Neural progenitor cell (in vitro differentiated cells): ENCODE data around the gene KRT76. TPM values are rescaled to one million over a fixed set of nuclear protein-coding genes. Genes with fewer than 3 reads are reported as not detected.
"Not testable (repeated sequence)": the region's sequence is repeated elsewhere in the genome, so short reads cannot be mapped to it uniquely, and the experiment has no call there.

Experiments used
- DNase-seq: peaks from one replicate; pipeline ENCODE4 v3.0.0-alpha.2; 2016; ENCODE audit warnings: low spot score
- H2AFZ ChIP-seq: fragments of 200-600 bp; sonication (generic); replicated peaks from 2 replicates; pipeline ENCODE4 v1.6.1; 2016; ENCODE audit warnings: antibody characterized with exemption
- H3F3A ChIP-seq: fragments of 200-600 bp; sonication (generic); 2 replicates; pipeline ENCODE4 v1.6.1; 2016; ENCODE audit warnings: antibody characterized with exemption, low read depth
- H3K27ac ChIP-seq: fragments of 200-600 bp; sonication (generic); 2 replicates; pipeline ENCODE4 v1.5.1; 2016; ENCODE audit warnings: mild to moderate bottlenecking
- H3K27me3 ChIP-seq: fragments of 200-600 bp; sonication (generic); 2 replicates; pipeline ENCODE4 v1.6.1; 2016; ENCODE audit warnings: mild to moderate bottlenecking, moderate library complexity
- H3K36me3 ChIP-seq: fragments of 200-600 bp; sonication (generic); 2 replicates; pipeline ENCODE4 v1.5.1; 2016
- H3K4me1 ChIP-seq: fragments of 200-600 bp; sonication (generic); 2 replicates; pipeline ENCODE4 v1.6.1; 2016; ENCODE audit warnings: mixed run types
- H3K4me2 ChIP-seq: fragments of 200-600 bp; sonication (generic); 2 replicates; pipeline ENCODE4 v1.6.1; 2016
- H3K4me3 ChIP-seq: fragments of 200-600 bp; sonication (generic); 2 replicates; pipeline ENCODE4 v1.5.1; 2016
- H3K79me2 ChIP-seq: fragments of 200-600 bp; sonication (generic); 2 replicates; pipeline ENCODE4 v1.6.1; 2016; ENCODE audit warnings: low read depth
- H3K9ac ChIP-seq: fragments of 200-600 bp; sonication (generic); 2 replicates; pipeline ENCODE4 v1.6.1; 2016
- H3K9me3 ChIP-seq: fragments of 200-600 bp; sonication (generic); 2 replicates; pipeline ENCODE4 v1.5.1; 2016; ENCODE audit warnings: low read depth
- H4K20me1 ChIP-seq: fragments of 200-600 bp; sonication (generic); 2 replicates; pipeline ENCODE4 v1.6.1; 2016; ENCODE audit warnings: low read depth
- H3K27ac Mint-ChIP-seq: 3 replicates; pipeline ENCODE4 v1.8.0; 2021; ENCODE audit warnings: mixed read lengths
- H3K27me3 Mint-ChIP-seq: 2 replicates; pipeline ENCODE4 v1.8.0; 2022; ENCODE audit warnings: low read depth, mild to moderate bottlenecking, inconsistent platforms, moderate library complexity, mixed read lengths; ENCODE audit not compliant: insufficient read depth
- H3K36me3 Mint-ChIP-seq: 3 replicates; pipeline ENCODE4 v1.8.0; 2021; ENCODE audit warnings: mixed read lengths
- H3K4me1 Mint-ChIP-seq: 3 replicates; pipeline ENCODE4 v1.8.0; 2021; ENCODE audit warnings: mixed read lengths
- H3K4me3 Mint-ChIP-seq: 3 replicates; pipeline ENCODE4 v1.8.0; 2021; ENCODE audit warnings: mild to moderate bottlenecking, moderate library complexity, mixed read lengths
- H3K9me3 Mint-ChIP-seq: 3 replicates; pipeline ENCODE4 v1.8.0; 2020; ENCODE audit warnings: mixed read lengths
- CTCF ChIP-seq: fragments of 200-600 bp; sonication (generic); IDR thresholded peaks from 2 replicates; pipeline ENCODE4 v1.5.1; 2017; ENCODE audit warnings: antibody characterized with exemption, mild to moderate bottlenecking
- EZH2 ChIP-seq: fragments of 200-600 bp; sonication (generic); IDR thresholded peaks from 2 replicates; pipeline ENCODE4 v1.6.1; 2017; ENCODE audit warnings: antibody characterized with exemption, mild to moderate bottlenecking, moderate library complexity
- EZH2phosphoT487 ChIP-seq: fragments of 200-600 bp; sonication (generic); IDR thresholded peaks from 2 replicates; pipeline ENCODE4 v1.6.1; 2017; ENCODE audit warnings: antibody characterized with exemption
- total RNA-seq: library from RNA; depleted of rRNA; stranded (reverse); fragments of >200 nt; gene quantifications from 2 replicates; pipeline ENCODE4 v1.2.3, GENCODE V29; 2015; ENCODE audit warnings: low replicate concordance

The KRT76 gene
- total RNA-seq, 1 donor from 2014 or later: not detected

- no peak overlapping the region for H3K9ac ChIP-seq
- Mint-ChIP-seq H3K36me3 (no peaks in the 10 kb centered on the region), H3K27me3 (peaks cover 11% of the 10 kb centered on the region), H3K27ac (no peak overlapping the region), H3K4me3 (no peak overlapping the region), H3K9me3 (no peaks in the 10 kb centered on the region), H3K4me1 (no peaks in the 10 kb centered on the region)
- no peaks in the 10 kb centered on the region for H4K20me1 ChIP-seq
- DNase-seq: no peak
- no peak overlapping the region for H3K27ac ChIP-seq
- H3K36me3 ChIP-seq: no peaks in the 10 kb centered on the region
- no peaks in the 10 kb centered on the region for H3K4me1 ChIP-seq
- H2AFZ ChIP-seq: no peak overlapping the region
- no peaks in the 10 kb centered on the region for H3K79me2 ChIP-seq
- H3K9me3 ChIP-seq: no peaks in the 10 kb centered on the region
- H3K4me2 ChIP-seq: no peak overlapping the region
- H3K27me3 ChIP-seq: no peaks in the 10 kb centered on the region
- H3F3A ChIP-seq: no peaks in the 10 kb centered on the region
- no peak for TF ChIP-seq CTCF
- no peak overlapping the region for H3K4me3 ChIP-seq
These were observed 19.8 kb upstream of the KRT76 start for GRCh38 chr12:52796839-52797528.

GRCh38 chr12:52796429-52796794 is 19.3 kb upstream of the KRT76 start:
- Mint-ChIP-seq H3K27me3 (peaks cover 10% of the 10 kb centered on the region), H3K36me3 (no peaks in the 10 kb centered on the region), H3K9me3 (no peaks in the 10 kb centered on the region), H3K4me3 (no peak overlapping the region), H3K4me1 (no peaks in the 10 kb centered on the region), H3K27ac (no peak overlapping the region)
- Histone ChIP-seq H3K27me3 (no peaks in the 10 kb centered on the region), H3K9ac (no peak overlapping the region), H3K9me3 (no peaks in the 10 kb centered on the region), H3K79me2 (no peaks in the 10 kb centered on the region), H2AFZ (no peak overlapping the region), H3F3A (no peaks in the 10 kb centered on the region), H3K27ac (no peak overlapping the region), H3K4me2 (no peak overlapping the region), H3K36me3 (no peaks in the 10 kb centered on the region), H4K20me1 (no peaks in the 10 kb centered on the region), H3K4me3 (no peak overlapping the region), H3K4me1 (no peaks in the 10 kb centered on the region)
- DNase-seq: no peak
- TF ChIP-seq EZH2 (no peak), CTCF (no peak), EZH2phosphoT487 (no peak)

- no peak for TF ChIP-seq EZH2
- TF ChIP-seq CTCF: no peak
- no peak for TF ChIP-seq EZH2phosphoT487
- no peaks in the 10 kb centered on the region for H3K79me2 ChIP-seq
These were observed 18.7 kb upstream of the KRT76 start, which contains the start of gene KRT3 for GRCh38 chr12:52795694-52796428. TSS of gene KRT3 (minus strand) at chr12:52796117. CDS start at chr12:52796042, 75 bp downstream.

GRCh38 chr12:52795332-52795674 is 18.2 kb upstream of the KRT76 start:
- H3K79me2 ChIP-seq, H3K36me3 ChIP-seq, H3F3A ChIP-seq, H3K27me3 ChIP-seq, H3K4me3 ChIP-seq, H3K4me2 ChIP-seq, H3K9ac ChIP-seq, H3K27ac Mint-ChIP-seq, H3K4me3 Mint-ChIP-seq, H3K27ac ChIP-seq, DNase-seq, H2AFZ ChIP-seq, H3K9me3 Mint-ChIP-seq, H3K4me1 Mint-ChIP-seq, H3K9me3 ChIP-seq, H4K20me1 ChIP-seq, H3K4me1 ChIP-seq, H3K27me3 Mint-ChIP-seq, H3K36me3 Mint-ChIP-seq: not testable (repeated sequence)

More at GRCh38 chr12:52795694-52796428, 18.7 kb upstream of the KRT76 start, which contains the start of gene KRT3:
- Histone ChIP-seq H3K4me3 (no peak within 1 kb of the TSS), H3K4me1 (no peaks in the 10 kb centered on the region), H2AFZ (no peak within 1 kb of the TSS), H4K20me1 (no peaks in the 10 kb centered on the region), H3K4me2 (no peak within 1 kb of the TSS), H3K27ac (no peak within 1 kb of the TSS), H3K9ac (no peak within 1 kb of the TSS), H3K27me3 (no peaks in the 10 kb centered on the region), H3K9me3 (no peaks in the 10 kb centered on the region), H3F3A (no peaks in the 10 kb centered on the region), H3K36me3 (no peaks in the 10 kb centered on the region)
- Mint-ChIP-seq H3K27me3 (peaks cover 10% of the 10 kb centered on the region), H3K9me3 (no peaks in the 10 kb centered on the region), H3K4me3 (no peak within 1 kb of the TSS), H3K4me1 (no peaks in the 10 kb centered on the region), H3K27ac (no peak within 1 kb of the TSS), H3K36me3 (no peaks in the 10 kb centered on the region)
- DNase-seq: no peak
